GM18507 (cell line): Measurements from ENCODE around the gene FAM72B.
"Not testable (repeated sequence)": the region's sequence is repeated elsewhere in the genome, so short reads cannot be mapped to it uniquely, and the experiment has no call there.

ENCODE experiments used
- DNase-seq: peaks from one replicate; pipeline ENCODE4 v3.0.0; 2011; ENCODE audit warnings: low read depth; ENCODE audit not compliant: insufficient read length; ENCODE audit errors: extremely low spot score
- FAIRE-seq: peaks from 2 replicates; lab custom pipeline; 2011; peaks lifted over from hg19 to GRCh38; lab: Jason Lieb, UNC

Gene FAM72B

GRCh38 chr1:121184290-121185127 is at the start of gene FAM72B, which contains the start of gene SRGAP2C:
Gene FAM72B (minus strand): TSS chr1:121184340. CDS start chr1:121183489, 851 bp downstream.
Gene SRGAP2C (plus strand): TSS chr1:121184975. CDS start chr1:121187447, 2,472 bp downstream.
- DNase-seq, result peak; percentile 44
- FAIRE-seq, result peak; percentile 24

- DNase-seq, FAIRE-seq: not testable (repeated sequence)
Observed at GRCh38 chr1:121232445-121233125, 48.4 kb upstream of the FAM72B start.

GRCh38 chr1:121230636-121231035 is 46.5 kb upstream of the FAM72B start:
- not testable (repeated sequence) for DNase-seq, FAIRE-seq

GRCh38 chr1:121227544-121228330 is 43.6 kb upstream of the FAM72B start:
- not testable (repeated sequence) for FAIRE-seq, DNase-seq

- DNase-seq, FAIRE-seq: not testable (repeated sequence)
Observed at GRCh38 chr1:121226925-121227324, 42.8 kb upstream of the FAM72B start.

GRCh38 chr1:121226295-121226904 is 42.3 kb upstream of the FAM72B start:
- FAIRE-seq, DNase-seq: not testable (repeated sequence)

- not testable (repeated sequence) for DNase-seq, FAIRE-seq
Observed at GRCh38 chr1:121224714-121225113, 40.6 kb upstream of the FAM72B start.

- not testable (repeated sequence) for DNase-seq, FAIRE-seq
Observed at GRCh38 chr1:121221770-121222169, 37.6 kb upstream of the FAM72B start.

- DNase-seq, FAIRE-seq: not testable (repeated sequence)
Observed at GRCh38 chr1:121216676-121217075, 32.5 kb upstream of the FAM72B start.

GRCh38 chr1:121215699-121216417 is 31.7 kb upstream of the FAM72B start:
- FAIRE-seq, DNase-seq: not testable (repeated sequence)

- FAIRE-seq, DNase-seq: not testable (repeated sequence)
Observed at GRCh38 chr1:121214544-121215156, 30.5 kb upstream of the FAM72B start.

GRCh38 chr1:121213491-121213890 is 29.4 kb upstream of the FAM72B start:
- not testable (repeated sequence) for FAIRE-seq, DNase-seq

GRCh38 chr1:121210778-121211177 is 26.6 kb upstream of the FAM72B start:
- not testable (repeated sequence) for DNase-seq, FAIRE-seq

- DNase-seq, FAIRE-seq: not testable (repeated sequence)
Observed at GRCh38 chr1:121208375-121208774, 24.2 kb upstream of the FAM72B start.

- not testable (repeated sequence) for DNase-seq, FAIRE-seq
Observed at GRCh38 chr1:121207328-121207727, 23.2 kb upstream of the FAM72B start.

GRCh38 chr1:121205786-121206711 is 21.9 kb upstream of the FAM72B start:
- not testable (repeated sequence) for DNase-seq, FAIRE-seq

- FAIRE-seq, DNase-seq: not testable (repeated sequence)
Observed at GRCh38 chr1:121202986-121203385, 18.8 kb upstream of the FAM72B start.
